Neural crest cell (in vitro differentiated cells): ENCODE data around the gene ANO3. TPM values are rescaled to one million over a fixed set of nuclear protein-coding genes. Genes with fewer than 3 reads are reported as not detected.

Experiments
- DNase-seq: peaks from one replicate; pipeline ENCODE4 v3.0.0; 2021; ENCODE audit warnings: low read depth, mixed read lengths, low spot score
- H3K27ac Mint-ChIP-seq: one replicate; pipeline ENCODE4 v1.8.0; 2021; ENCODE audit warnings: mild to moderate bottlenecking, mixed read lengths; ENCODE audit not compliant: unreplicated experiment
- H3K27me3 Mint-ChIP-seq: 2 replicates; pipeline ENCODE4 v1.8.0; 2021; ENCODE audit warnings: low read depth, mild to moderate bottlenecking, mixed read lengths
- H3K36me3 Mint-ChIP-seq: 2 replicates; pipeline ENCODE4 v1.8.0; 2021; ENCODE audit warnings: low read depth, mild to moderate bottlenecking, mixed read lengths
- H3K4me1 Mint-ChIP-seq: 2 replicates; pipeline ENCODE4 v1.8.0; 2021; ENCODE audit warnings: mixed read lengths
- H3K4me3 Mint-ChIP-seq: one replicate; pipeline ENCODE4 v1.8.0; 2021; ENCODE audit warnings: mild to moderate bottlenecking, mixed read lengths
- H3K9me3 Mint-ChIP-seq: 2 replicates; pipeline ENCODE4 v1.8.0; 2021; ENCODE audit warnings: mixed read lengths
- total RNA-seq: library from RNA; stranded (reverse); gene quantifications from 2 replicates; pipeline ENCODE4 v1.2.1, GENCODE V29; 2021
- TF ChIP-seq, protein P1 (sequence below): fragments of 200-600 bp; sonication (generic); conservative IDR thresholded peaks from 2 replicates; pipeline ENCODE4 v1.5.0; 2021; ENCODE audit warnings: antibody characterized with exemption, mild to moderate bottlenecking

The ANO3 gene
- total RNA-seq, 1 donor from 2014 or later = 0.33 TPM

DNA sequence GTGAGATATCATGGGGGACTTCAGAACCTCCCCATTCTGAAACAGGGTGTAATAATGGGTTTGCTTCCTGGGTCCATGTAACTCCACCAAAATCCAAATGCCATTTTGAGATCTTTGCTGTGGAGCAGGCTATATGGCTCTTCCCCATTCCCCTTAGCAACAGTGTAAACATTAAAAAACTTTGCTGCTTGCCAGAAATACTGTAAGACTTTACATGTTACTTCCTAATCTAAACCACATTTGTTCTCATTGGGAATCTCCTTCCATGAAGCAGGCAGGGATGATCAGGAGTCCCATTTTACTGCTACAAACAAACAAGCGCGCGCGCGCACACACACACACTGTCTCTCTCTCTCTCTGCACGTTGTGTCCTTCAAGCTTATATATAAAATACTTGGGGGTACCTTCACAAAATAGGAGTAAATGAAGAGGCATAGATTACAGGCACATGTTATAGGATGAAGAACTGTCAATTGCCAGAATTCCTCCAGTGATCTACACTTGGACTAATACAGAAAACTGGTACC, 86.5 kb downstream of the ANO3 start:
- Mint-ChIP-seq H3K4me1 (no peaks in the 10 kb centered on the region), H3K9me3 (peaks cover 3% of the 10 kb centered on the region), H3K27me3 (no peaks in the 10 kb centered on the region), H3K36me3 (no peaks in the 10 kb centered on the region), H3K27ac (no peak overlapping the region), H3K4me3 (no peak overlapping the region)
- TF ChIP-seq, protein P1, sequence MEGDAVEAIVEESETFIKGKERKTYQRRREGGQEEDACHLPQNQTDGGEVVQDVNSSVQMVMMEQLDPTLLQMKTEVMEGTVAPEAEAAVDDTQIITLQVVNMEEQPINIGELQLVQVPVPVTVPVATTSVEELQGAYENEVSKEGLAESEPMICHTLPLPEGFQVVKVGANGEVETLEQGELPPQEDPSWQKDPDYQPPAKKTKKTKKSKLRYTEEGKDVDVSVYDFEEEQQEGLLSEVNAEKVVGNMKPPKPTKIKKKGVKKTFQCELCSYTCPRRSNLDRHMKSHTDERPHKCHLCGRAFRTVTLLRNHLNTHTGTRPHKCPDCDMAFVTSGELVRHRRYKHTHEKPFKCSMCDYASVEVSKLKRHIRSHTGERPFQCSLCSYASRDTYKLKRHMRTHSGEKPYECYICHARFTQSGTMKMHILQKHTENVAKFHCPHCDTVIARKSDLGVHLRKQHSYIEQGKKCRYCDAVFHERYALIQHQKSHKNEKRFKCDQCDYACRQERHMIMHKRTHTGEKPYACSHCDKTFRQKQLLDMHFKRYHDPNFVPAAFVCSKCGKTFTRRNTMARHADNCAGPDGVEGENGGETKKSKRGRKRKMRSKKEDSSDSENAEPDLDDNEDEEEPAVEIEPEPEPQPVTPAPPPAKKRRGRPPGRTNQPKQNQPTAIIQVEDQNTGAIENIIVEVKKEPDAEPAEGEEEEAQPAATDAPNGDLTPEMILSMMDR = no peak
- DNase-seq = no peak

DNA sequence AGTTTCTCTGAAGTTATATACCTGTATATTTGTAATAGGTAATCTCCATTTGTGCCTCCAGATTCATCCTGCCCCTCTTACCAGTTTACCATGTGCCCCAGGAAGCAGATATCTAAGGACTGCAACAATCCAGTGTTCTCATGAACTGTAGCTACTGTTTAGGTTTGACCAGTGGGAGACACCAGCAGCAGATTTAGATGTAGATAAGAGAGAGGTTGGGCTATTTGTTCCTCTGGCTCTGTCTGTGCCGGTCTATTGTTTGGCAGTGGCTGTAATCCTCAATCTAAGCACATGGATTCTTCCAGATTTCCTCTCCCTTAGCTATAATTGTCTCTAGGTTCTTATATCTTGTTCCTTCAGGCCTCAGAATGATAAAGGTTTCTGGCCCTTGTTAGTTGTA, 88.4 kb downstream of the ANO3 start:
- no peaks in the 10 kb centered on the region for H3K27me3 Mint-ChIP-seq
- H3K36me3 Mint-ChIP-seq = no peaks in the 10 kb centered on the region
- H3K27ac Mint-ChIP-seq = no peak overlapping the region
- TF ChIP-seq, protein P1 = no peak
- H3K9me3 Mint-ChIP-seq = peaks cover 3% of the 10 kb centered on the region
- DNase-seq = no peak
- no peaks in the 10 kb centered on the region for H3K4me1 Mint-ChIP-seq
- no peak overlapping the region for H3K4me3 Mint-ChIP-seq

- H3K27me3 Mint-ChIP-seq = no peaks in the 10 kb centered on the region
- H3K27ac Mint-ChIP-seq = no peak overlapping the region
- DNase-seq = no peak
- no peaks in the 10 kb centered on the region for H3K4me1 Mint-ChIP-seq
- TF ChIP-seq, protein P1 = no peak
- H3K4me3 Mint-ChIP-seq = no peak overlapping the region
- H3K9me3 Mint-ChIP-seq = peaks cover 3% of the 10 kb centered on the region
- no peaks in the 10 kb centered on the region for H3K36me3 Mint-ChIP-seq
These were observed 92.3 kb downstream of the ANO3 start for GRCh38 chr11:26424255-26424654.

- H3K36me3 Mint-ChIP-seq = no peaks in the 10 kb centered on the region
These were observed 107.9 kb downstream of the ANO3 start for GRCh38 chr11:26439854-26440253.

GRCh38 chr11:26442131-26442530, 110.2 kb downstream of the ANO3 start:
- Mint-ChIP-seq H3K27ac (no peak overlapping the region), H3K4me3 (no peak overlapping the region), H3K27me3 (no peaks in the 10 kb centered on the region), H3K4me1 (no peaks in the 10 kb centered on the region), H3K36me3 (no peaks in the 10 kb centered on the region), H3K9me3 (peaks cover 3% of the 10 kb centered on the region)
- TF ChIP-seq, protein P1 = no peak
- no peak for DNase-seq

More at GRCh38 chr11:26439854-26440253, 107.9 kb downstream of the ANO3 start:
- no peak for DNase-seq
- Mint-ChIP-seq H3K27ac (no peak overlapping the region), H3K27me3 (no peaks in the 10 kb centered on the region), H3K4me1 (no peaks in the 10 kb centered on the region), H3K9me3 (peaks cover 3% of the 10 kb centered on the region), H3K4me3 (no peak overlapping the region)
- TF ChIP-seq, protein P1 = no peak
